PC-9 (cell line): ENCODE results near the gene RAB30. TPM values are rescaled to one million over a fixed set of nuclear protein-coding genes. Genes with fewer than 3 reads are reported as not detected.

Source experiments
- BruUV-seq: library from RNA; stranded (reverse); fragments of 400-500 nt; replicated peaks from 2 replicates; lab custom pipeline; 2021; lab: Mats Ljungman, UMichigan
- CTCF ChIA-PET: fragments of 300-600 bp; sonication (Branson Sonifier 250); formaldehyde crosslinking; loops from one replicate; lab custom pipeline; 2022; ENCODE audit warnings: antibody characterized with exemption; lab: Charles Lee
- POLR2A ChIA-PET: fragments of 300-600 bp; sonication (Branson Sonifier 250); formaldehyde crosslinking; loops from one replicate; lab custom pipeline; 2022; ENCODE audit warnings: antibody characterized with exemption; ENCODE audit not compliant: unreplicated experiment; lab: Charles Lee
- DNase-seq, 2 experiments: peaks; one replicate each; pipeline versions ENCODE4 v3.0.0 to v3.0.0-alpha.2; 2015 to 2022; ENCODE audit warnings: mixed read lengths in 1 of 2
- H2AFZ ChIP-seq: fragments of 200-600 bp; sonication (generic); 2 replicates; pipeline ENCODE4 v1.8.1; 2017; ENCODE audit warnings: antibody characterized with exemption
- H3F3A ChIP-seq: fragments of 200-600 bp; sonication (generic); 2 replicates; pipeline ENCODE4 v1.8.1; 2017; ENCODE audit warnings: antibody characterized with exemption, mild to moderate bottlenecking, low read depth; ENCODE audit not compliant: insufficient read depth
- H3K27ac ChIP-seq: fragments of 200-600 bp; sonication (generic); 2 replicates; pipeline ENCODE4 v1.6.1; 2016; ENCODE audit warnings: mixed run types
- H3K27me3 ChIP-seq: fragments of 200-600 bp; sonication (generic); 2 replicates; pipeline ENCODE4 v1.6.1; 2016; ENCODE audit warnings: low read depth, mixed run types; ENCODE audit not compliant: insufficient read depth
- H3K36me3 ChIP-seq: fragments of 200-600 bp; sonication (generic); 2 replicates; pipeline ENCODE4 v1.6.1; 2016; ENCODE audit warnings: low read depth, mixed run types
- H3K4me1 ChIP-seq: fragments of 200-600 bp; sonication (generic); replicated peaks from 2 replicates; pipeline ENCODE4 v1.6.1; 2016; ENCODE audit warnings: mixed run types; ENCODE audit not compliant: insufficient read depth
- H3K4me2 ChIP-seq: fragments of 200-600 bp; sonication (generic); 2 replicates; pipeline ENCODE4 v1.6.1; 2017; ENCODE audit warnings: mixed run types
- H3K4me3 ChIP-seq: fragments of 200-600 bp; sonication (generic); 2 replicates; pipeline ENCODE4 v1.6.1; 2016; ENCODE audit warnings: mixed run types
- H3K79me2 ChIP-seq: fragments of 200-600 bp; sonication (generic); 2 replicates; pipeline ENCODE4 v1.6.1; 2017; ENCODE audit warnings: low read depth, mixed run types
- H3K9me2 ChIP-seq: fragments of 200-600 bp; sonication (generic); 2 replicates; pipeline ENCODE4 v1.8.1; 2017; ENCODE audit warnings: mild to moderate bottlenecking; ENCODE audit not compliant: insufficient read depth
- H3K9me3 ChIP-seq: fragments of 200-600 bp; sonication (generic); 2 replicates; pipeline ENCODE4 v1.8.1; 2016; ENCODE audit warnings: low read depth; ENCODE audit not compliant: insufficient read depth
- H4K20me1 ChIP-seq: fragments of 200-600 bp; sonication (generic); 2 replicates; pipeline ENCODE4 v1.8.1; 2017; ENCODE audit not compliant: insufficient read depth
- CTCF ChIP-seq: fragments of 200-600 bp; sonication (generic); conservative IDR thresholded peaks from 2 replicates; pipeline ENCODE4 v1.6.1; 2017; ENCODE audit warnings: mixed run types, antibody characterized with exemption, mild to moderate bottlenecking, moderate library complexity
- EZH2 ChIP-seq: fragments of 200-600 bp; sonication (generic); IDR thresholded peaks from 2 replicates; pipeline ENCODE4 v1.8.0; 2017; ENCODE audit warnings: antibody characterized with exemption, low read depth
- intact Hi-C: fragments of 100-400 bp; cut with micrococcal nuclease; formaldehyde crosslinking; loops from one replicate; pipeline ENCODE4 v1.10.0; 2022; ENCODE audit not compliant: unreplicated experiment
- total RNA-seq: library from RNA; stranded (reverse); gene quantifications from 2 replicates; pipeline ENCODE4 v1.2.3, GENCODE V29; 2021

Gene RAB30
- total RNA-seq, 1 experiment from 2014 or later: 3.6 TPM

DNA sequence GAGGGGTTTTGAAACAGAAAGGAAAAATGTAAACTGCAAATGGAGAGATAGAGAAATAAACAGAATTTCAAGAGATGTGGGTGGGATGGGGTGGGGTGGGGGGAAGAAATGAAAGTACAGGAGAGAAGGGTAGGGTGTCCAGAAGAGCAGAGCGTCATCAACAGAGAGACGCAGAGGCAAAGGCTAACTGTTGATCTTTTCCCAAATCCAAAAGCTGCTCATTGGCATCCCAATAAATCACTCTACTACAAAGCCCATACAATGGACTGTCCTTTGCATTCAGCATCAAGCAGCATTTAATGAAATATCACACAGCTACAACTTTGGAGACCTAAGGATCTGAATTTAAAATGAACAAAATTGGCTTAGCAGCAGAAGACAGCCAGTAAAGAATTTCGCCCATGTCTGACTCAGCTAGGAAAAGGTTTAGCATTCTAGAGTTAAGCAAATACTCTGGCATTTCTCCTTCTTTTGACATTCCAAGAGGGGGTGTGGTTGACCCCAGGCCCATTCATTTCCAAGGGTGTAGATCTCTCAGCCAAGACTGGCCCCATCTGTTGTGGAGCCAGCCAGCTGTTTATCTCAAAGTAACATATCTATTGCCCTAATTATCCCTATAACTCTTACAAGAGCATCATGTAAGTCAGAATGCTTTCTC, 1.5 kb downstream of the RAB30 start:
- DNase-seq: peak; percentile 41 to 74
- H2AFZ ChIP-seq: no peak overlapping the region
- H3K36me3 ChIP-seq: peaks cover 10% of the 10 kb centered on the region
- H3K9me2 ChIP-seq: no peaks in the 10 kb centered on the region
- H3K79me2 ChIP-seq: peaks cover 27% of the 10 kb centered on the region
- no peaks in the 10 kb centered on the region for H3K9me3 ChIP-seq
- H3F3A ChIP-seq: peaks cover 16% of the 10 kb centered on the region; the same call in 1 of the 2 replicates
- peak overlapping the region; percentile 84 for H3K4me2 ChIP-seq
- no peak overlapping the region for H3K27ac ChIP-seq
- H3K4me1 ChIP-seq: peaks cover 39% of the 10 kb centered on the region
- ChIA-PET CTCF (interaction anchor here (0.5 kb wide), 1 partner anchor 22 kb away, joined by 3 read pairs; no protein-coding TSS in a partner anchor), POLR2A (no interaction called here)
- intact Hi-C loops: loop anchor here (2.0 to 10.0 kb wide), 3 partner anchors 88 to 215 kb away; partner anchors contain the start of gene CCDC90B
- TF ChIP-seq EZH2: no peak
- no peak for TF ChIP-seq CTCF
- H3K4me3 ChIP-seq: peak overlapping the region; percentile 91; the same call in 1 of the 2 replicates
- BruUV-seq: no TSS peak
- H3K27me3 ChIP-seq: no peaks in the 10 kb centered on the region
- H4K20me1 ChIP-seq: no peaks in the 10 kb centered on the region

- DNase-seq: no peak
- Histone ChIP-seq H3K36me3 (peaks cover 10% of the 10 kb centered on the region), H3K9me3 (no peaks in the 10 kb centered on the region), H3K27ac (no peak overlapping the region), H2AFZ (no peak overlapping the region), H3K9me2 (no peaks in the 10 kb centered on the region), H3K27me3 (no peaks in the 10 kb centered on the region), H3F3A (peaks cover 16% of the 10 kb centered on the region; the same call in 1 of the 2 replicates), H3K4me1 (peaks cover 39% of the 10 kb centered on the region), H3K4me2 (peak overlapping the region; percentile 84), H3K4me3 (no peak overlapping the region), H3K79me2 (peaks cover 27% of the 10 kb centered on the region), H4K20me1 (no peaks in the 10 kb centered on the region)
- no TSS peak for BruUV-seq
- intact Hi-C loops: loop anchor here (2.0 to 10.0 kb wide), 3 partner anchors 87 to 215 kb away; partner anchors contain the start of gene CCDC90B
- ChIA-PET POLR2A (no interaction called here), CTCF (no interaction called here)
- TF ChIP-seq EZH2 (no peak), CTCF (no peak)
Measured at GRCh38 chr11:83069441-83070043, 2.2 kb downstream of the RAB30 start.

DNA sequence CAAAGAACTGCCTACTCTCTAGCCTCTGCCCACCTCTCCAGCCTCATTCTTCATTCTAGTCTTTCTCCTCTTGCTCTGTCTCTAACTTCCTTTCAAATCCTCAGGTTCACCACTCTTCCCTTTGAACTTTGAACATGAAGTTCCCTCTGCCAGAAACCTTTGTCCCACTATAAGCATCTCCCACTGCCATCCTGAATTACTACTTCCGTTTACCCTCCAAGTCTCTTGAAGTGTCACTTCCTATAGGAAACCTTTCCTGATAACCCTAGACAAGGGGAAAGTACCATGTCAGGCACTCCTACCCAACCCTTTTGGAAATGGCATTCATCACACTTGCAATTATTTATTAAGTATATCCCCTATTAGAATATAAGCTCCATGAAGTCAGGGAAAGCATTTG, 3.1 kb downstream of the RAB30 start:
- Histone ChIP-seq H3K9me2 (no peaks in the 10 kb centered on the region), H3K4me2 (no peak overlapping the region), H3K4me1 (peaks cover 36% of the 10 kb centered on the region), H4K20me1 (no peaks in the 10 kb centered on the region), H3F3A (peaks cover 12% of the 10 kb centered on the region; the same call in 1 of the 2 replicates), H3K36me3 (peaks cover 5% of the 10 kb centered on the region), H3K4me3 (no peak overlapping the region), H3K27ac (no peak overlapping the region), H3K9me3 (no peaks in the 10 kb centered on the region), H2AFZ (no peak overlapping the region), H3K79me2 (peaks cover 17% of the 10 kb centered on the region), H3K27me3 (no peaks in the 10 kb centered on the region)
- POLR2A ChIA-PET: no interaction called here
- DNase-seq: no peak
- intact Hi-C loops: no loop called here
- TF ChIP-seq CTCF (no peak), EZH2 (no peak)
- CTCF ChIA-PET: no interaction called here
- BruUV-seq: no TSS peak
